HG02973 (cell line): ENCODE data around the gene RPS6KA4.
"Not testable (repeated sequence)": the region's sequence is repeated elsewhere in the genome, so short reads cannot be mapped to it uniquely, and the experiment has no call there.

Source experiments
- ATAC-seq: cut with Tn5 transposase; IDR thresholded peaks from one replicate; pipeline ENCODE4 v1.9.1; 2021; ENCODE audit warnings: moderate library complexity; ENCODE audit not compliant: unreplicated experiment

RPS6KA4 gene

GRCh38 chr11:64358907-64359711 is at the start of gene RPS6KA4:
Gene RPS6KA4 (plus strand): TSS chr11:64359162. CDS start chr11:64359236, 74 bp downstream.
- peak; percentile 61 for ATAC-seq

GRCh38 chr11:64312947-64313346 is 46.0 kb upstream of the RPS6KA4 start:
- ATAC-seq, result no peak

GRCh38 chr11:64313491-64314145 is 45.3 kb upstream of the RPS6KA4 start:
- no peak for ATAC-seq

- ATAC-seq, result no peak
Observed at GRCh38 chr11:64314146-64314804, 44.7 kb upstream of the RPS6KA4 start.

GRCh38 chr11:64314805-64315561 is 44.0 kb upstream of the RPS6KA4 start:
- no peak for ATAC-seq

- ATAC-seq, result not testable (repeated sequence)
Observed at GRCh38 chr11:64315667-64316526, 43.1 kb upstream of the RPS6KA4 start.

GRCh38 chr11:64316672-64317324 is 42.2 kb upstream of the RPS6KA4 start:
- ATAC-seq, result peak; percentile 10

- peak; percentile 50 for ATAC-seq
Observed at GRCh38 chr11:64317325-64317960, 41.5 kb upstream of the RPS6KA4 start, which contains the start of gene TRMT112. Gene TRMT112 (minus strand): TSS chr11:64317559. CDS start chr11:64317526, 33 bp downstream.

GRCh38 chr11:64317961-64318765 is 40.8 kb upstream of the RPS6KA4 start, which contains the start of gene PRDX5:
Gene PRDX5 (plus strand): TSS chr11:64318121. CDS start chr11:64318216, 95 bp downstream.
- peak; percentile 59 for ATAC-seq

- ATAC-seq, result no peak
Observed at GRCh38 chr11:64318766-64319761, 39.9 kb upstream of the RPS6KA4 start.

GRCh38 chr11:64320556-64320955 is 38.4 kb upstream of the RPS6KA4 start:
- no peak for ATAC-seq

- ATAC-seq, result no peak
Observed at GRCh38 chr11:64321026-64321425, 37.9 kb upstream of the RPS6KA4 start.

- ATAC-seq, result no peak
Observed at GRCh38 chr11:64321533-64321932, 37.4 kb upstream of the RPS6KA4 start.

GRCh38 chr11:64322925-64323260 is 36.1 kb upstream of the RPS6KA4 start:
- no peak for ATAC-seq

- no peak for ATAC-seq
Observed at GRCh38 chr11:64323373-64323772, 35.6 kb upstream of the RPS6KA4 start.

GRCh38 chr11:64323984-64324383 is 35.0 kb upstream of the RPS6KA4 start:
- ATAC-seq, result not testable (repeated sequence)
